Cortex of kidney (tissue), 1 donor: ENCODE data around the gene SZT2.
"Not testable (repeated sequence)": the region's sequence is repeated elsewhere in the genome, so short reads cannot be mapped to it uniquely, and the experiment has no call there.

Source experiments
- DNase-seq: peaks from one replicate; lab custom pipeline; 2025; lab: John Stamatoyannopoulos, UW

Gene SZT2

DNA sequence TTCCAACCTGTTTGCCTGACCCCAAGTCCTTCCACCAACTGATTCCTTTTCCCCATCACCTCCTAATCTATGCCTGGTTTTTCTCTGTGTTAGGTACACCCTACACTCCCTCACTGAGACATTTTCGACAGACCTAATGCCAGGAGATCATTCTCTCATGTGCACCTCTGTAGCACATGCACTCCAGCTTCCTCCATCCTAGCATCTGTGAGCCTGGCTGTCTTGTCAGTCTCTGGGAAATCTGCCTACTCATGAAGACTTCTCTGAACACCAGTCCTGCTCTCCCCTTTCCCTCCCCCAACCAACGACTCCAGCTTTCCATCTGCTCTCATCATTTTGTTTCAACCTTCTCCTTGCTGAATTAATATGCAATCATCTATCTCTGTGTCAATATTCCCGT is 1.1 kb upstream of the SZT2 start:
- DNase-seq: no peak

DNA sequence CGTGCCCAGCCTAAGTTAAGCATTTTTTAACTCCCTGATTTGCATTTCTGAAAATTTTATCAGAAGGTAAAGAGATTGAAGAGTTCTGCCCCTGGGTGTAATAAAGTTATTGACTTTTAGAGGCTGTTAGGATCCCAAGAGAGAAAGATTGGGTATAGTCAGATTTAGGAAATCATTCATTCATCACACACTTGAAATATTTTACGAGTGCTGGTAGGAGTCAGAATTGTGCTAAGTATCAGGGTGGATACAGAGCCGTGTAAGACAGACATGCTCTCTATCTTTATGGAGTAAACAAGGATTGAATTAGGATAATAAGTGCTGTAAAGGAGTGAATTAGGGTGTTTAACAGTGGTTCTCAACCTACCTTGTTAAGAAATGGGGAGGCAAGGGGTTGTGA is 3.0 kb downstream of the SZT2 start:
- DNase-seq: no peak

DNA sequence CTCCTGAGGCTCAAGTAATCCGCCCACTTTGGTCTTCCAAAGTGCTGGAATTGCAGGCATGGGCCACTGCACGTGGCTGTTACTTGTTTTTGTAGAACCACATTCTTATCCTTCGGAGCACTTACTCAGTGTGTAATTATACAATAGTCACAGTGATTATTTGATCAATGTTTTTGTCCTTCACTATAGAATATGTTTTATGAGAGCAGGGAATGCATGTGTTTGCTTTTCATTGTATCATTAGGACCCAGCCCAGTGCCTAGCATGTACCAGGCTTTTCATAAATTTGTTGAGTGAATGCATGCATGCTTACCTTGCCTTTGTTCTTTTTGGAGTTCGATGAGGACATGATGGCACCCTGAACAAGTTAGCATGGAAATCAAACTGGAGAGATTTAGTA is 5.8 kb downstream of the SZT2 start:
- DNase-seq: no peak

DNA sequence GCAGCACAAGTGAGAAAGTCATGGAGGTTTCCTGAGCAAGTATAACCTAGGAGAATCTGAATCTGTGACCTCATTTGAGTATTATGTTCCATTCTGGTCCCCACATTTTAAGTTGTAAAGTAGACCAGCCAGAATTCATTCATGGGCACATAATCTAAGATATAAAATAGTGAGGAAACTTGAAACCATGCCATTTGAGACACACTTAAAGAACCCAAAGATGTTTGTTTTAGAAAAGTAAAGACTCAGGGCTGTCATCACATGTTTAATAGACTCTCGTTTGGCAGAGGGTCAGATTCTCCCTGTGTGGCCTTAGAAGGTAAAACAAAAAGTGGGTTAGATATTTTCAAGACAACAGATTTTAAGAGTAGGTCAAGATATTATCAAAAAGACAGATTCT is 6.4 kb downstream of the SZT2 start:
- no peak for DNase-seq

DNA sequence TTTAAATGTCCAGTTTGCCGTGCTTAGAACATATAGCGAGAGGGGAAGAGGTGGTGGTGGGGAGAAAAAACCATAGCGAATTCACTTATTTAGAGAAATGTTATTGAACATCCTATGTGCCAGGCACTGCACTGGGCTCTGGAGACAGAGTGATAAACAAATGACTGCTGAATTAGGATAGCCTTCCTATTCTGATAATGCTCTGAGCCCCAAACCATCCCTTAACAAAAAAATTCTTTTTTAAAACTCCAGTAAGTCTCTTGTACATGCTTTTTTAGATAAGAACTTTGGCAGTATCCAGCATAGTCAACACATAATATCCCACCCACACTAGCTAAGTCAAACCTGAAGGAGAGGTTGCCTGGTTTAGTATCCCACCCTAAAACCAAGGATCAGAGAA is 8.5 kb downstream of the SZT2 start:
- DNase-seq: no peak

DNA sequence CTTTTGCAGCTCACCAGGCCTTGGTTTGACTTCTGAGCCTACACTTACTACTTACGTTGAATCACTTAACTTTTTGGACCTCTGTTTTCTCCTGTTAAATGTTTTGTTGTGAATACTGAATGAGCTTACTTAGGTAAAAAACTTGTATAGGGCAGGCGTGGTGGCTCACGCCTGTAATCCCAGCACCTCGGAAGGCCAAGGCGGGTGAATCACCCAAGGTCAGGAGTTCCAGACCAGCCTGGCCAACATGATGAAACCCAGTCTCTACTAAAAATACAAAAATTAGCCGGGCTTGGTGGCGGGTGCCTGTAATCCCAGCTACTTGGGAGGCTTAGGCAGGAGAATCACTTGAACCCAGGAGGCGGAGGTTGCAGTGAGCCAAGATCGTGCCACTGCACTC is 10.7 kb downstream of the SZT2 start:
- not testable (repeated sequence) for DNase-seq

DNA sequence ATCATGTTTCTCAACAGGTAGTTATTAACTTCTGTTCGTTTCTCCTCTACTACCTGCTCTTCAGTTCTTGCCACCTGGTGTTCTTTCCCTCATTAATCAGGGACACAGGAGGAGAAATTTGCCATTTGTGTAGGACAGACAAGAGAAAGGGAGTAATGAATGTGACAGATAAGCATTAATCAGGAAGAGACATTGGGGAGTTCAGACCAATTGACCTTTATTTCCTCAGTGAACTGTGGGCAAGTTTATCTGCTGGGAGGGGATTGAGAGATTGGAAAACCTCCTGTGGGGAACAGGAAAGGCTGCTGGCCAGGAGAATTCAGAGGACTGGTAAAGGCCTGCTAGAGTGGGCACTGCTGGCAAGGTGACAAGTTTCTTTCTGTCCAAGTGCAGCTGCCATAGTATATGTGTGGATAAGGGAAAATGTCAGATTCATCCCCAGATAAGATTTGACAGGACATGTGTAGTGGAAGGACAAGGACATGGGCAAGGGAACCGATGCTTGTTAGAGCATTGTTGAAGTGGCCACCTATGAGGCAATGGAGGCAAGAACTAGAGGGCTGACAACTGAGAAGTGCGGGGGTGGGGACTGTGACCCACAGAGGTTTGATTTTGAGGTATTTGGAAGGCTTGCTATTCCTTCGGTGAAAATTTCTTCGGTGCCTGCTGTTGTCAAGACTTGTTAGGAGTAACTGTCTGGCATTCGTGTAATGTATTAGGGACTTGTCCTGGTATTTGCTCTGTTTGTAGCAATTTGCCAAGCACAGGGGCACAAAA is 12.6 kb downstream of the SZT2 start:
- DNase-seq: no peak

DNA sequence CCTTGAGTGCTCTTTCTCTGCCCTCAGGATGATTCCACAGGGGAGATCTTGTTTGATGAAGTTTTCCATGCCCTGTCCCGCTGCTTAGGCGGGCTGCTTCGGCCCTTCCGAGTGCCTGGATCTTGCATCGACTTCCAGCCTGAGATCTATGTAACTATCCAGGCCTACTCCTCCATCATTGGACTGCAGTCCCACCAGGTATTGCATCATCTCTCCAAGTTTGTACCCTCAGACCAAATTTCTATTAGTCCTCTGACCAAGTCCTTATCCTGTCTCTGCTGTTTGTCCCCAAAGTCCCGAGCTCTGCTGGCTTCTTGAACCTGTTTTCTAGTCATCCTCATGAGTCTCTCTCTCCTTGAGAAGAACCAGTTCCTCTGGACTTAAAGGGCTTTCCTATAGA is 14.7 kb downstream of the SZT2 start:
- DNase-seq: no peak

DNA sequence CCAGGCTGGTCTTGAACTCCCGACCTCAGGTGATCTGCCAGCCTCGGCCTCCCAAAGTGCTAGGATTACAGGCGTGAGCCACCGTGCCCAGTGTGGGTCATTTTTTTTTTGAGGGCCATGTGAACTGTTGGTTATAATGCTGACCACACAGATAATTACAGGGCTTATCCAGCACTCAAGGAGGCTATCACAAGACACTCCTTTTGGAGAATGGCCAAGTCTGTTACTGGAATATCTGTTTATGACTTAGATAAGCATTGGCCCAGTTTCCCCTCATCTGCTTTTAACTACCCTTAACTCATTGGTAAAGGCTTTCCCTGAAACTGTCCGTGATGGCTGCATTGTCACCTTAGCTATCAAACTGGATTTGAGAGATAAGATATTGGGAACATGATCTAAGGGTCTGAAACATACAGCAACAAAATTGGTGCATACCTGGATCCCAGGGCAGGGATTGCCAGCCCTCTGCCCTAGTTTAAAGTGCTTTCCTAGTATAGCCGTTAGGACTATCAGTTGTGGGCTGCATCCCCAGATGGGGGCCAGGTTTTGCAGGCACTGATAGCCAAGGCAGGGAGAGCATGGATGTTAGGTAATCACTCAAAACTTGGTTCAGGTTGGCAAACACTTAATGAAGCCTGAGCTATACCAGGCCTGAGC is 15.6 kb downstream of the SZT2 start:
- no peak for DNase-seq

DNA sequence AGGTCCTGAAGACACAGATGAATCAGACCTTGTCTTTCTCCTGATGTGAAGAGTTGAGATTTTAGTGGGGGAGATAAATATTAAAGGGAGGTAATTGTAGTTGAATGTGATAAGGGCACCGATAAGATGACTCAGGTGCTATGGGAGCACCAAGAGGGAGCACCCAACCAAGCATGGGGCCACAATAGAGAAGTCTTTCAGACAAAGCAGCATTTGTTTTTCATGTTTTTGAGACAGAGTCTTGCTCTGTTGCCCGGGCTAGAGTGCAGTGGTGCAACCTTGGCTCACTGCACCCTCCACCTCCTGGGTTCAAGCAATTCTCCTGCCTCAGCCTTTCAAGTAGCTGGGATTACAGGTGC is 16.2 kb downstream of the SZT2 start:
- DNase-seq: no peak

DNA sequence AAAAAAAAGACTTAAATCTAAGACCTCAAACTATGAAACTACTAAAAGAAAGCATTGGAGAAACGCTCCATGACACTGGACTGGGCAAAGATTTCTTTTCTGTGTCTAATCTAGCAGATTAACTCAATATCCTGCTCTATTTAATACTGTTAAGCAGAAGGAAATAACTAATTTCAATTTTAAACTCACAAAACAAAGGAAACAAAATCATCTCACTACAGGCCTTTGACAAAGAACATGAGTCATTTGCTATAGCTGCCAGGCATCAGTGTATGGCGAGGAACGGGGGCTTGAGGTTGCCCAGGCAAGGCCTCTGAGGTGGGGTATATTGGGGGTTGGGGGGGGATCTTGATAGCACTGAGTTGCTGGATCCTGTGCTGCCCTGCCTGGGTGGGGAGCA is 20.9 kb downstream of the SZT2 start:
- DNase-seq: no peak

DNA sequence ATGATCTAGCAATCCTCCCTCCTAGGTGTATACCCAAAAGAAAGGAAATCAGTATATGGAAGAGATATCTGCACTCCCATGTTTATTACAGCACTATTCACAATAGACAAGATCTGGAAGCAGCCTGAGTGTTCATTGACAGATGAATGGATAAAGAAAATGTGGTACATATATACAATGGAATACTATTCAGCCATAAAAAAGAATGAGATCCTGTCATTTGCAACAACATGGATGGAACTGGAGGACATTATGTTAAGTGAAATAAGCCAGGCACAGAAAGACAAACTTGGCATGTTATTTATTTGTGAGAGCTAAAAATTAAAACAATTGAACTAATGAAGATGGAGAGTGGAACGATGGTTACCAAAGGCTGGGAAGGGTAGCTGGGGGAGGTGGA is 23.7 kb downstream of the SZT2 start:
- not testable (repeated sequence) for DNase-seq

DNA sequence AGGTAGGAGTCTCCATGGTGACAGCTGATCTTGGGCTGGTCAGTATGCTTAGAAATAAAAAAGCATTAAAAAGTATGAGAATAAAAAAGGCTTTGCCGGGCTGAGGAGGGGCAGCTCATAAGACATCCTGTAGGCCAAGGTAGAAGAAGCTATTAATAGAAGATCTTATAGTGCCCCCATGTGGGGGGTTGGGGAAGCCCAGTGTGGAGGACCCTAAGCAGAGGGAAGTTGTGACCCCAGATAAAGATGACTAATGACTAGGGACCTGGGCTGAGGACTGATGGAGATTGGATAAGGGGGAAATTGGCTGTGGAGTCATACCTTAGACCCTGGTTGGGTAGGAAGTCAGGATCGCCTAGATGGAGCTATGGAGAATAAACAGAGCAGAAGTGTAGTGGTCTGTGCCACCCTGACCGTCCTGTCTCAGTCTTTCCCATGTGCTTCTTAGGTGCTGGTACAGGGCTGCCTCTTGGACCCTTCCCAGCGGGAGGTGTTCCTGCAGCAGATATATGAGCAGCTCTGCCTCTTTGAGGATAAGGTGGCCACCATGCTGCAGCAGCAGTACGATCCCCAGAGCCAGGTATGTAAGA is 25.0 kb downstream of the SZT2 start:
- no peak for DNase-seq

DNA sequence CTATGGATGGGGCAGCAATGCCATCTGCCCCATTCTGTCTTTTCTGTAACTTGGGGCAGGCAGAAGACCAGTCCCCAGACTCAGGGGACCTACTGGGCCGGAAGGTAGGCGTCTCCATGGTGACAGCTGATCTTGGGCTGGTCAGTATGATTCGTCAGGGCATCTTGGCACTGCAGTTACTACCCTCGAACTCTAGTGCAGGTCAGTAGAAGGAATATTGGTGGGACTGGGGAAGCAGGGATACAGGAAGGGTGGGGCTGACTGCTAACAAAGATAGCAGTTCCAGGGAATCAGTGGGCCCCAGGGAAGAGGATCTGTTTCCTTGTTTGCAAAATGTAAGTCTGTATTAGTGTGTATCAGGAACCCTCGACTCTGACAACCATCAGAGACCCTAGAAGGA is 26.2 kb downstream of the SZT2 start:
- no peak for DNase-seq

DNA sequence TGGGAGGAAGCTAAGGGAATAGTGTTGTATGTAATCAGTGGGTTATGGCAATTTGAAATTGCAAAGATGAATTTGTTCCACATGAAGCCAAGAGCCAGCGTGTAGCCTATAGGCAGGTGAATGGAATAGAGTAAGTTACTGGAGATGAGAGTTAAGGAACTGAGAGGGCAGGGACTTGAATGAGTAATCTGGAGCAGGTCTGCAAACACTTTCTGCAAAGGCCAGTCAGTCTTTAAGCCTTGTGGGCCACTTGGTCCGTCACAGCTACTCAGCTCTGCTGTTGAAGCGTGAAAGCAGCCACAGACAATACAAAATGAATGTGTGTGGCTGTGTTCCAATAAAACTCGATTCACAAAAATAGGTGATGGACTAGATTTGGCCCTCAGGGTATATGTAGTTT is 29.2 kb downstream of the SZT2 start:
- DNase-seq: no peak

DNA sequence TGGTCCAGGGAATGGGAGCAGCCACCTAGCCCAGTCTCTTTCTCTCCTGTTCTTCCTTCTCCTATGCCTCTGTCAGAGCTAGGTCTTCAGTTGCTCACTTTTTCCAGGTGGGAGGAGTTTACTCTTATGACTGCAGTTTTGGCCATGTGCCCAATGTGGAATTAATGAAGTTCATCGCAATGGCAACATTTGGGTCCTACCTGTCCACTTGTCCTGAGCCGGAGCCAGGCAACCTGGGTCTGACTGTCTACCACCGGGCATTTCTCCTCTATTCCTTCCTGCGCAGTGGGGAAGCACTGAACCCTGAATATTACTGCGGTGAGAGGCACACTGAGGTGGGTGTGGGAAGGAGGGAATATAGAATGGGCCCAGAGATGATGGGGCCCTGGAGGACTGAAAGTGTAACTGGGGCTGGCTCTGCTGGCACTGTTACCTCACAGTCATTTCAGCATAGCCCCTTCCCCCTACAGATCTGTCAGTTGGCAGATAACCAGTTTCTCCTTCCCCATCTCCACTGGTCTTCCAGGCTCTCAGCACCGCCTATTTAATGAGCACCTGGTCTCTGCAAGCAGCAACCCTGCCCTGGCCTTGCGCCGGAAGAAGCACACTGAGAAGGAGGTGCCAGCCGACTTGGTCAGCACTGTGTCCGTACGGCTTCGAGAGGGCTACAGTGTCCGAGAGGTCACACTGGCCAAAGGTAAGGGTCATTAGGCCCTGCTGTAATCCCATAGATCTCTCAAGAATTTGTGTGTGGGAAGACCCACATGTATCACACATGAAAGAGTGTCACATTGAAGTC is 30.1 kb downstream of the SZT2 start:
- no peak for DNase-seq

DNA sequence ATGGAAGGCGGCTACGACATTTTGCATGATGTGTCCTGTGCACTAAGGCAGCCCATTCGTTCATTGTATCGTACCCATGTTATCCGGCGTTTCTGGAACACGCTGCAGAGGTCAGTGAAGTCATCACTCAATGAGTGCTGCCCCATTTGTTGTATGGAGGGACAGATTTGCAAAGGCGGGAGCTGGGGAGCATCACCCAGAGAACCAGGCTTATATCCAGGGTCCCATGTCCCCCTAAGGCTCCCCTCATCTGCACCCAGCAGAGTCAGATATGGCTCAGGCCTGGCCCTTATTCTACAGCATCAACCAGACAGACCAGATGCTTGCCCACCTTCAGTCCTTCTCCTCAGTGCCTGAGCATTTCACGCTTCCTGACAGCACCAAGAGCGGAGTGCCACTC is 31.2 kb downstream of the SZT2 start:
- DNase-seq: no peak

DNA sequence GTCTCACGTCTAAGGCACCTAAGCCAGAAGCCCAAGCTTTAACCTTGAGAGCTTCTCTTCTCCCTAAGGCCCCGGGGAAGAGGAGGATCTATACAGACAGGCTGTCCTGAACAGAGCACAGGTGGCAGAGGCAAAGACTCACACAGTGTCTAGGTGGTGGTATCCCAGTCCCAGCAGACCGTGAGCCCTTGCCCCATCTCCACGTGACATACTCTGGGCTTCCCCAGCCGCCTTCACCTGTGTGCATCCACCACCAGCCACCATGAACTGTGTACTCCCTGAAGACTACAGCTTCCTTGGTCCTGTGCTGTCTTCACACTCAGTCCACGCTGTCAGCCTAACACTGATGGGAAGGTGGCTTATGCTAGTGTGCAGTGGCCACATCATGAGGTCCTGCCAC is 31.7 kb downstream of the SZT2 start:
- no peak for DNase-seq

DNA sequence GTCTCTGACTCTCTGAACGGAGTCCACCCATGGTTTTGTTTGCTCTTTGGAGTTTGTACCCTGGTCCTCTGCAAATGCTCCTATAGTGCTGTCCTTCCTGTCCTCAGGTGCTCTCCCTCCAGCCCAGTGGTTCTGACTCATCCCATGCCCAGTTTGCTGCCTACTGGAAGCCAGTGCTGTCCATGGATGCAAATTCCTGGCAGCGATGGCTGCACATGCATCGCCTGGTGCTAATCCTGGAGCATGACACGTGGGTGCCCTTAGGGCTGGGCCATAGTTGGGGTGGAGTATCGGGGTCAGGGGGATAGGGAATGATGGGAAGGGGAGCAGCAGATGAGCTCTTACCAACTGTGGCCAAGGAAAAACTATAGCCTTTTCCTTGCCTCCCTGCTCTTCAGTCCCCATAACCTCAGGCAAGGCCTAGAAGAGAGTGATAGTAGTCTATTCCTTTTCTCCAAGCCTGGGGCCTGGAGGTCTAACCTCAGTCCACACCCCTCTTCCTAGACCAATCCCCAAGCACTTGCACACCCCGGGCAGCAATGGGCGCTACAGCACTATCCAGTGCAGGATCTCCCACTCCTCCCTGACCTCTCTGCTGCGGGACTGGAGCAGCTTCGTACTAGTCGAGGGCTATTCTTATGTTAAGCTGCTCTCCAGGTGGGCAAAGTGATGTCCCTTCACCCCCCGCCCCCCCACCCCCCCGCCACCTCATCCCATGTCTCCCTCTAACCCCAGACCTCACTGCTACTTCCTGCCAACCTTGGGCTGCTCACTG is 32.5 kb downstream of the SZT2 start:
- no peak for DNase-seq

DNA sequence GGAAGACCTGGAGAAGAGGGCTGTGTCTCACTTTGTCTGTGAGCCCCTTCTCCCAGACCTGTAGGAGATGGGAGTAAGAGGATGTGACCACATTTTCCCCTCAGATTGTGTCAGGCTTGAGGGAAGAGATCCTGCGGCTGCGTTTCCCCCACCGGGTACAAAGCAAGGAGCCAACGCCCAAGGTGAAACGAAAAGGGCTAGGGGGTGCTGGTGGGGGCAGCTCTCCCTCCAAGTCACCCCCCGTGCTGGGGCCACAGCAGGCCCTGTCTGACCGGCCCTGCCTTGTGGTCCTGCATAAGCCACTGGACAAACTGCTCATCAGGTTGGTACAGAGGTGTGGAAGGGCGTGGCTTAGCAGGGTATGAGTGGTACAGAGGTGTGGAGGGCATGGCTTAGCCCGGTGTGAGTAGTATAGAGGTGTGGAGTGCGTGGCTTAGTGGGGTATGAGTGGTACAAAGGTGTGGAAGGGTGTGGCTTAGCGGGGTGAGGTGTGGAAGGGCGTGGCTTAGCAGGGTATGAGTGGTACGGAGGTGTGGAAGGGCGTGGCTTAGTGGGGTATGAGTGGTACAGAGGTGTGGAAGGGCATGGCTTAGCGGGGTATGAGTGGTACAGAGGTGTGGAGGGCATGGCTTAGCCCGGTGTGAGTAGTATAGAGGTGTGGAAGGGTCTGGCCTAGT is 33.4 kb downstream of the SZT2 start:
- no peak for DNase-seq
